Epithelial cell of proximal tubule (primary cell): ENCODE measurements around the gene JAM2. TPM values are rescaled to one million over a fixed set of nuclear protein-coding genes. Genes with fewer than 3 reads are reported as not detected.
"Not testable (repeated sequence)": the region's sequence is repeated elsewhere in the genome, so short reads cannot be mapped to it uniquely, and the experiment has no call there.

Experiments
- DNase-seq: peaks from one replicate; pipeline ENCODE4 v3.0.0-alpha.2; 2011; ENCODE audit warnings: low read depth
- H3K4me3 ChIP-seq: 2 replicates; pipeline ENCODE4 v1.5.1; 2011; ENCODE audit warnings: low read depth, mild to moderate bottlenecking, low read length
- CTCF ChIP-seq: conservative IDR thresholded peaks from 2 replicates; pipeline ENCODE4 v1.5.1; 2012; ENCODE audit warnings: low read depth, mild to moderate bottlenecking, low read length
- total RNA-seq: library from RNA; depleted of rRNA; stranded (reverse); fragments of >200 nt; gene quantifications from 2 replicates; pipeline ENCODE4 v1.2.3, GENCODE V29; 2015

The JAM2 gene
- total RNA-seq, 1 donor from 2014 or later, result 0.12 TPM

DNA sequence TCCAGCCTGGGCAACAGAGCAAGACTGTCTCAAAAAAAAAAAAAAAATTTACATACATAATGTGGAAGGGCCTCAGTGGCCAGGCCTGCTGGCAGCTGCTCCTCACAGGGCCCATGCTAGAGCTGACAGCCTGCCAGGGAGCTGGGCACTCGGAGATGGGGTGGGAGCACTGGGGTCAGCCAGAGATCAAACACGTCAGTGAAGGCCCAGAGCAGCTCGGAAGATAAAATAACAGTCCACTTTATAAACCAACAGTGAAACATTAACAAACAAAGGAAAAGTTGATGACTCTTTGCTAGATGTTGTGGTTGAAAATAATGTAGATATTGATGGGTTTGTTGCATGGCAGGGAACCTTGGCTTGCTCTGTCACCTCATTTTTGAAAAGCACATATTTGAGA is 52.9 kb downstream of the JAM2 start:
- H3K4me3 ChIP-seq, result no peak overlapping the region
- DNase-seq, result peak; percentile 9
- TF ChIP-seq CTCF, result no peak

- H3K4me3 ChIP-seq, DNase-seq: not testable (repeated sequence)
These were observed 56.4 kb downstream of the JAM2 start for GRCh38 chr21:25695461-25695860.

GRCh38 chr21:25700741-25701140 is 61.7 kb downstream of the JAM2 start:
- TF ChIP-seq CTCF, result no peak
- no peak overlapping the region for H3K4me3 ChIP-seq
- DNase-seq, result no peak

DNA sequence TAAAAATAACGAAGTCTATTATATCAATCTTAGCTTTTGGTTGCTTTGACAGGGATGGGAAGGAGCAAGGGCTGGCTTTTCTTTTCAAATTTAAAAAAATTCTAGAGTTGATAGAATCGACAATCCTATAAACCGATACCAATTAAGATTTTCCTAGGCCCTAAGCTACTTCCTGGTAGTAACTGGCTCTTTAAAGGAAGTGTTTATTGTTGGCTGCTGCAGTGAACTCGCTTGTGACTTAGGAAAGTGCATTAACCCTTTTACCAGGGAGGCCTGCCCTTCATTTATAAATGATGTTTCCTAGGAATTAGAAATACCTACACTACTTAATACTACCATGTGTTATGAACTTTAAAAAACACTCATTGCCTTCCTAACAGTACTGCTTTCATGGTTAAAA is 62.5 kb downstream of the JAM2 start:
- no peak for TF ChIP-seq CTCF
- no peak for DNase-seq
- H3K4me3 ChIP-seq, result no peak overlapping the region

DNA sequence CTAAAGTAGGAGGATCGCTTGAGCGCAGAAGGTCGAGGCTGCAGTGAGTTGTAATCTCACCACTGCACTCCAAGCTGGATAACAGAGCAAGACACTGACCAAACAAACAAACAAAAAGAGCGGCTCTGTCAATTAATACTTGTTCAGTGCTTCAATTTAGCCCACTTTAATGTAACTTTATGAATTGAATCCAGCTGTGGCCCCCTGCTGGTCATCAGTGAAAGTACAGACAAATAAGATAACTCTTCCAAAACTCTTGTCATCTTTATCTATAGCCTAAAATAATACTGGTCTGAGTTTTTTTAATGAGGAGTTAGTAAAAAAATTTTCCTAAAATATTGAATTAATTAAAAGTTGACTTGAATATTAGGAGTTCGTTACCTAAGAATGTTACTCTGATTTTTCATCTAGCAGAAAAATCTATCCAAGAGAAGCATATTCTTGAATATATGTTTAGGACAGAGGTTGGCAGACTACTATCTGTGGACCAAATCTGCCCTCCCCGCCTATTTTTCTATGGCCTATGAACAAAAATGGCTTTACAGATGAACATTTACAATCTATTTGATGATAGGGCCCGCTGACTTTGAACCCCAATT is 69.5 kb downstream of the JAM2 start:
- H3K4me3 ChIP-seq, result no peak overlapping the region
- DNase-seq, result no peak
- TF ChIP-seq CTCF, result peak; percentile 77

GRCh38 chr21:25709684-25710265 is 70.7 kb downstream of the JAM2 start:
- TF ChIP-seq CTCF, result no peak
- no peak for DNase-seq
- no peak overlapping the region for H3K4me3 ChIP-seq

- DNase-seq, result no peak
- H3K4me3 ChIP-seq, result no peak overlapping the region
- no peak for TF ChIP-seq CTCF
These were observed 71.5 kb downstream of the JAM2 start for GRCh38 chr21:25710550-25710949.

- not testable (repeated sequence) for DNase-seq, H3K4me3 ChIP-seq
These were observed 75.0 kb downstream of the JAM2 start for GRCh38 chr21:25714066-25714465.
